Measurements from ENCODE around the gene DNAH8. TPM values are rescaled to one million over a fixed set of nuclear protein-coding genes. Genes with fewer than 3 reads are reported as not detected.

DNAH8 gene
- total RNA-seq, 1 experiment from 2014 or later: not detected

- intact Hi-C loops (cut with micrococcal nuclease; ENCODE audit: unreplicated experiment) (no loop called here), in situ Hi-C loops (cut with HindIII; ENCODE audit: low pct_unique_long_range_greater_than_20kb, low sequenced_read_pairs) (no loop called here)
- H3K36me3 ChIP-seq (ENCODE audit: control insufficient read depth, insufficient read depth, low read length): peaks cover 15% of the 10 kb centered on the region
- ChIA-PET POLR2A (no interaction called here), CTCF (no interaction called here)
- H3K27me3 ChIP-seq (ENCODE audit: control insufficient read depth, insufficient read depth, low read length): no peaks in the 10 kb centered on the region
- ATAC-seq (no peak), DNase-seq (ENCODE audit: low read depth, low spot score) (no peak)
- H3K4me3 ChIP-seq (ENCODE audit: low read depth in 2 of 2, low read length in 2 of 2): no peak overlapping the region
- H3K4me1 ChIP-seq (ENCODE audit: control insufficient read depth, insufficient read depth, low read length): no peaks in the 10 kb centered on the region
- TF ChIP-seq CTCF (IDR thresholded peaks at IDR 0.05) (no peak), TCF7L2 (IDR thresholded peaks at IDR 0.05; ENCODE audit: low read depth, low read length) (no peak)
- H3K27ac ChIP-seq (ENCODE audit: low read length): no peak overlapping the region
- H3K9me3 ChIP-seq (ENCODE audit: control insufficient read depth, insufficient read depth, low read depth, low read length): no peaks in the 10 kb centered on the region
- BruUV-seq (replicated peaks): no TSS peak
Measured at GRCh38 chr6:38687549-38687948, 27.6 kb upstream of the DNAH8 start.

GRCh38 chr6:38688579-38689087 is 26.5 kb upstream of the DNAH8 start:
- no peak overlapping the region for H3K27ac ChIP-seq (ENCODE audit: low read length)
- no peak for DNase-seq (ENCODE audit: low read depth, low spot score)
- no peak for TF ChIP-seq TCF7L2 (IDR thresholded peaks at IDR 0.05; ENCODE audit: low read depth, low read length)
- no peak for TF ChIP-seq CTCF (IDR thresholded peaks at IDR 0.05)
- TF ChIP-seq REST (IDR thresholded peaks at IDR 0.05; ENCODE audit: insufficient read depth in 1 of 2, low read depth in 2 of 2, low read length in 1 of 2): no peak
- no peak for TF ChIP-seq POLR2AphosphoS5 (IDR thresholded peaks at IDR 0.05; ENCODE audit: low read depth, low read length)
- no peak for TF ChIP-seq SIN3A (IDR thresholded peaks at IDR 0.05; ENCODE audit: borderline replicate concordance, insufficient read depth, low read depth, low read length)
- H3K36me3 ChIP-seq (ENCODE audit: control insufficient read depth, insufficient read depth, low read length): peaks cover 8% of the 10 kb centered on the region; the same call in 1 of the 2 replicates
- H3K9me3 ChIP-seq (ENCODE audit: control insufficient read depth, insufficient read depth, low read depth, low read length): no peaks in the 10 kb centered on the region
- no peaks in the 10 kb centered on the region for H3K4me1 ChIP-seq (ENCODE audit: control insufficient read depth, insufficient read depth, low read length)
- no TSS peak for BruUV-seq (replicated peaks)
- intact Hi-C loops (cut with micrococcal nuclease; ENCODE audit: unreplicated experiment) (no loop called here), in situ Hi-C loops (cut with HindIII; ENCODE audit: low pct_unique_long_range_greater_than_20kb, low sequenced_read_pairs) (no loop called here)
- H3K27me3 ChIP-seq (ENCODE audit: control insufficient read depth, insufficient read depth, low read length): no peaks in the 10 kb centered on the region
- CTCF ChIA-PET: no interaction called here
- H3K4me3 ChIP-seq (ENCODE audit: low read depth in 2 of 2, low read length in 2 of 2): no peak overlapping the region
- POLR2A ChIA-PET: no interaction called here
- no peak for ATAC-seq

All from Panc1 (cell line).